ENCODE data around the gene SLC26A6.

Gene SLC26A6, protein sequence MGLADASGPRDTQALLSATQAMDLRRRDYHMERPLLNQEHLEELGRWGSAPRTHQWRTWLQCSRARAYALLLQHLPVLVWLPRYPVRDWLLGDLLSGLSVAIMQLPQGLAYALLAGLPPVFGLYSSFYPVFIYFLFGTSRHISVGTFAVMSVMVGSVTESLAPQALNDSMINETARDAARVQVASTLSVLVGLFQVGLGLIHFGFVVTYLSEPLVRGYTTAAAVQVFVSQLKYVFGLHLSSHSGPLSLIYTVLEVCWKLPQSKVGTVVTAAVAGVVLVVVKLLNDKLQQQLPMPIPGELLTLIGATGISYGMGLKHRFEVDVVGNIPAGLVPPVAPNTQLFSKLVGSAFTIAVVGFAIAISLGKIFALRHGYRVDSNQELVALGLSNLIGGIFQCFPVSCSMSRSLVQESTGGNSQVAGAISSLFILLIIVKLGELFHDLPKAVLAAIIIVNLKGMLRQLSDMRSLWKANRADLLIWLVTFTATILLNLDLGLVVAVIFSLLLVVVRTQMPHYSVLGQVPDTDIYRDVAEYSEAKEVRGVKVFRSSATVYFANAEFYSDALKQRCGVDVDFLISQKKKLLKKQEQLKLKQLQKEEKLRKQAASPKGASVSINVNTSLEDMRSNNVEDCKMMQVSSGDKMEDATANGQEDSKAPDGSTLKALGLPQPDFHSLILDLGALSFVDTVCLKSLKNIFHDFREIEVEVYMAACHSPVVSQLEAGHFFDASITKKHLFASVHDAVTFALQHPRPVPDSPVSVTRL

GRCh38 chr3:48635222-48636021 lies at the start of gene SLC26A6:
TSS of gene SLC26A6 (minus strand) at chr3:48635461. CDS start at chr3:48635393, 68 bp downstream.
- Mint-ChIP-seq H3K36me3 (no peaks in the 10 kb centered on the region), H3K4me1 (peaks cover 10% of the 10 kb centered on the region), H3K27me3 (no peaks in the 10 kb centered on the region), H3K4me3 (peak within 1 kb of the TSS; percentile 86), H3K9me3 (no peaks in the 10 kb centered on the region), H3K27ac (no peak within 1 kb of the TSS)

- Mint-ChIP-seq H3K36me3 (peaks cover 11% of the 10 kb centered on the region), H3K27me3 (no peaks in the 10 kb centered on the region), H3K4me3 (peak overlapping the region; percentile 88), H3K4me1 (peaks cover 44% of the 10 kb centered on the region), H3K9me3 (no peaks in the 10 kb centered on the region), H3K27ac (peak overlapping the region; percentile 84)
These were observed 49.4 kb upstream of the SLC26A6 start for GRCh38 chr3:48684480-48685143.

GRCh38 chr3:48684054-48684349 lies 48.7 kb upstream of the SLC26A6 start:
- peak overlapping the region; percentile 61 for H3K4me3 Mint-ChIP-seq
- H3K4me1 Mint-ChIP-seq, result peaks cover 48% of the 10 kb centered on the region
- H3K36me3 Mint-ChIP-seq, result peaks cover 11% of the 10 kb centered on the region
- no peaks in the 10 kb centered on the region for H3K27me3 Mint-ChIP-seq
- no peak overlapping the region for H3K27ac Mint-ChIP-seq
- no peaks in the 10 kb centered on the region for H3K9me3 Mint-ChIP-seq

- H3K27me3 Mint-ChIP-seq, result no peaks in the 10 kb centered on the region
- H3K9me3 Mint-ChIP-seq, result no peaks in the 10 kb centered on the region
- H3K27ac Mint-ChIP-seq, result no peak overlapping the region
- H3K4me1 Mint-ChIP-seq, result peaks cover 48% of the 10 kb centered on the region
- no peak overlapping the region for H3K4me3 Mint-ChIP-seq
- H3K36me3 Mint-ChIP-seq, result peaks cover 12% of the 10 kb centered on the region
These were observed 47.5 kb upstream of the SLC26A6 start for GRCh38 chr3:48682786-48683185.

GRCh38 chr3:48681974-48682610 lies 46.8 kb upstream of the SLC26A6 start:
- Mint-ChIP-seq H3K27me3 (no peaks in the 10 kb centered on the region), H3K27ac (no peak overlapping the region), H3K36me3 (peaks cover 11% of the 10 kb centered on the region), H3K4me1 (peaks cover 48% of the 10 kb centered on the region), H3K9me3 (no peaks in the 10 kb centered on the region), H3K4me3 (no peak overlapping the region)

DNA sequence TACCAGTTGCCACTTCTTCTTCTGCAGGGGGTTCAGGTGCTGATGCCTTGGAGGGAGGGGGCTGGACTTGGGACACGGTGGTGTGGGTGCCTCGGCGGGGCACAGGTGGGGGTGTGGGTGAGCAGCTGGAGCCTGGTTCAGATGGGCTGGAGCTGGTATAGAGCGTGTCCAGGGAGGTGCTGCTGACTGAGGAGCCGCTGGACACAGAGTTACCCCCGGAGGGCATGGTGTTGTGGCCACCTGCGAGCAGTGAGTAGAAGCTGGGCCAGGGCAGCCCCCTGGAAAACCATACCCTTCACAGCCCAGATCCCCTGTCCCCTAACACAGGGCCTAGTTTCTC lies 46.2 kb upstream of the SLC26A6 start:
- Mint-ChIP-seq H3K36me3 (peaks cover 11% of the 10 kb centered on the region), H3K9me3 (no peaks in the 10 kb centered on the region), H3K4me3 (no peak overlapping the region), H3K4me1 (peaks cover 45% of the 10 kb centered on the region), H3K27me3 (no peaks in the 10 kb centered on the region), H3K27ac (no peak overlapping the region)

GRCh38 chr3:48680811-48681540 lies 45.7 kb upstream of the SLC26A6 start:
- Mint-ChIP-seq H3K9me3 (no peaks in the 10 kb centered on the region), H3K36me3 (peaks cover 11% of the 10 kb centered on the region), H3K4me1 (peaks cover 42% of the 10 kb centered on the region), H3K4me3 (no peak overlapping the region), H3K27me3 (no peaks in the 10 kb centered on the region), H3K27ac (no peak overlapping the region)

- no peak overlapping the region for H3K27ac Mint-ChIP-seq
These were observed 44.4 kb upstream of the SLC26A6 start for GRCh38 chr3:48679411-48680391.

GRCh38 chr3:48678566-48679380 lies 43.5 kb upstream of the SLC26A6 start:
- H3K9me3 Mint-ChIP-seq, result no peaks in the 10 kb centered on the region

More at GRCh38 chr3:48679411-48680391, 44.4 kb upstream of the SLC26A6 start:
- Mint-ChIP-seq H3K4me1 (peaks cover 35% of the 10 kb centered on the region), H3K9me3 (no peaks in the 10 kb centered on the region), H3K27me3 (no peaks in the 10 kb centered on the region), H3K4me3 (no peak overlapping the region), H3K36me3 (peaks cover 11% of the 10 kb centered on the region)

GRCh38 chr3:48678056-48678455 lies 42.8 kb upstream of the SLC26A6 start:
- H3K27ac Mint-ChIP-seq, result no peak overlapping the region
- H3K4me3 Mint-ChIP-seq, result no peak overlapping the region
- H3K9me3 Mint-ChIP-seq, result no peaks in the 10 kb centered on the region
- peaks cover 21% of the 10 kb centered on the region for H3K4me1 Mint-ChIP-seq
- H3K36me3 Mint-ChIP-seq, result peaks cover 11% of the 10 kb centered on the region
- H3K27me3 Mint-ChIP-seq, result no peaks in the 10 kb centered on the region

More at GRCh38 chr3:48678566-48679380, 43.5 kb upstream of the SLC26A6 start:
- Mint-ChIP-seq H3K27ac (no peak overlapping the region), H3K27me3 (no peaks in the 10 kb centered on the region), H3K4me1 (peaks cover 27% of the 10 kb centered on the region), H3K36me3 (peaks cover 11% of the 10 kb centered on the region), H3K4me3 (no peak overlapping the region)

DNA sequence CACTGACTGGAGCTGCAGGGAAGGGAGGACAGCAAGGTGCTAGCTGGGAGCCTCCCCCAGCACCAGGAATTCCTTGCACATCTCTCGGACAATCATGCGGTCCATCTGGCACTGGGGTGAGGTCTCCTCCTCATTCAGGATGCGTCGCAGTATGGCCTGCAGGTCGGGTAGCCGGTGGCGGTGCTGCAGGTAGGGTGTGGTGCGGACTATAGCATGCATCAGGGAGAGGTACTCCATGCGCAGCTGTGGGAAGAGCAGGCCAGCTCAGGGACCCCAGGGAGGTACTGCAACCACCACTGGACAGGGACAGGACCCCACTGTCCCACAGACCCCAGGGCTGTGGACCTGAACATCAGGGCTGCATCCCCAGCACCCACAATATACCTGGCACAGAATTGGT lies 39.2 kb upstream of the SLC26A6 start:
- Mint-ChIP-seq H3K4me1 (peaks cover 3% of the 10 kb centered on the region), H3K9me3 (no peaks in the 10 kb centered on the region), H3K36me3 (peaks cover 3% of the 10 kb centered on the region), H3K27me3 (no peaks in the 10 kb centered on the region), H3K4me3 (no peak overlapping the region), H3K27ac (no peak overlapping the region)

GRCh38 chr3:48672522-48672921 lies 37.3 kb upstream of the SLC26A6 start:
- Mint-ChIP-seq H3K27me3 (no peaks in the 10 kb centered on the region), H3K27ac (no peak overlapping the region), H3K9me3 (no peaks in the 10 kb centered on the region), H3K4me1 (no peaks in the 10 kb centered on the region), H3K36me3 (no peaks in the 10 kb centered on the region), H3K4me3 (no peak overlapping the region)

GRCh38 chr3:48664929-48665328 lies 29.7 kb upstream of the SLC26A6 start:
- Mint-ChIP-seq H3K27ac (no peak overlapping the region), H3K9me3 (no peaks in the 10 kb centered on the region), H3K4me3 (peak overlapping the region; percentile 33), H3K4me1 (peaks cover 9% of the 10 kb centered on the region), H3K36me3 (no peaks in the 10 kb centered on the region), H3K27me3 (peaks cover 9% of the 10 kb centered on the region)
